ENCODE data around the gene OR5B3.

Gene OR5B3

DNA sequence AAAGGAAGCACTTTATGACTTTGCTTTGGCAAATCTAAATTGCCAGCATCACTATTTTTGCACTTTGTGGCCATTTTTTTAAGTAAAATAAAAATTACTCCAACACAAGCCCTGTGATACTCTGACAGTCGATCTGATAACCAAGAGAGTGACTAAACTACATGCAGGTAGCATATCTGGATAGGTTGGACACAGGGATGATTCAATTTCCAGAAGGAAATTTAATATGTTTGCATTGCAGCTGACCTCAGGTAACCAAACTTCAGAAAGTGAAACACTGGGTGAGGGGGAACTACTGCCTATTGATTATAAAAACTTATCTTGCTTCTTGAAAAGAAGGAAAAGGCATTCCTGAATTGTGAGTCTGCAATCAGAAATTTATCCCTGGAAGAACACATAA lies 13.9 kb downstream of the OR5B3 start:
- Histone ChIP-seq H3K36me3 (no peaks in the 10 kb centered on the region), H3K4me3 (ENCODE audit: low read depth, low read length) (no peak overlapping the region), H3K27me3 (no peaks in the 10 kb centered on the region), H3K9me3 (no peaks in the 10 kb centered on the region), H3K4me1 (no peaks in the 10 kb centered on the region)
- DNase-seq, result no peak
- TF ChIP-seq, protein P1, sequence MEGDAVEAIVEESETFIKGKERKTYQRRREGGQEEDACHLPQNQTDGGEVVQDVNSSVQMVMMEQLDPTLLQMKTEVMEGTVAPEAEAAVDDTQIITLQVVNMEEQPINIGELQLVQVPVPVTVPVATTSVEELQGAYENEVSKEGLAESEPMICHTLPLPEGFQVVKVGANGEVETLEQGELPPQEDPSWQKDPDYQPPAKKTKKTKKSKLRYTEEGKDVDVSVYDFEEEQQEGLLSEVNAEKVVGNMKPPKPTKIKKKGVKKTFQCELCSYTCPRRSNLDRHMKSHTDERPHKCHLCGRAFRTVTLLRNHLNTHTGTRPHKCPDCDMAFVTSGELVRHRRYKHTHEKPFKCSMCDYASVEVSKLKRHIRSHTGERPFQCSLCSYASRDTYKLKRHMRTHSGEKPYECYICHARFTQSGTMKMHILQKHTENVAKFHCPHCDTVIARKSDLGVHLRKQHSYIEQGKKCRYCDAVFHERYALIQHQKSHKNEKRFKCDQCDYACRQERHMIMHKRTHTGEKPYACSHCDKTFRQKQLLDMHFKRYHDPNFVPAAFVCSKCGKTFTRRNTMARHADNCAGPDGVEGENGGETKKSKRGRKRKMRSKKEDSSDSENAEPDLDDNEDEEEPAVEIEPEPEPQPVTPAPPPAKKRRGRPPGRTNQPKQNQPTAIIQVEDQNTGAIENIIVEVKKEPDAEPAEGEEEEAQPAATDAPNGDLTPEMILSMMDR (IDR thresholded peaks at IDR 0.05; ENCODE audit: low read depth, low read length), result no peak

DNA sequence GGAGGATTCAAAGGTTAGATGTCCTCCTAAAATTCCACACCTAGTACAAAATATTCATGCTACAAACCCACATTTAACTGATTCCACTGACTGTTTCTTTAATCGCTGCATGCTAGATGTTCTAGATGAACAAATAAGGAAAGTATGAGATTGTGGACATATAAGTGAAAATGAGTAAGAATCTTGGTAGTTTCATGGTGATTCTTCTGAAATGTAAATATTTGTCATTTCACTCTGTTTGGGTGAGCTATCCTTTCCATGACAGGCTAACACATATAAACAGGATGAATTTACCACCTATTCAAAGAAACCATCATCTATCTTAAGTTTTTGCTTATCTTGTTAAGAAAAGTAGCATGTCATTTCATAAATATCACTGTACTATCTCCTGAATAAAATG lies 14.8 kb downstream of the OR5B3 start:
- DNase-seq, result no peak
- Histone ChIP-seq H3K27me3 (no peaks in the 10 kb centered on the region), H3K4me1 (no peaks in the 10 kb centered on the region), H3K36me3 (no peaks in the 10 kb centered on the region), H3K9me3 (no peaks in the 10 kb centered on the region), H3K4me3 (ENCODE audit: low read depth, low read length) (no peak overlapping the region)
- TF ChIP-seq, protein P1 (IDR thresholded peaks at IDR 0.05; ENCODE audit: low read depth, low read length), result no peak

DNA sequence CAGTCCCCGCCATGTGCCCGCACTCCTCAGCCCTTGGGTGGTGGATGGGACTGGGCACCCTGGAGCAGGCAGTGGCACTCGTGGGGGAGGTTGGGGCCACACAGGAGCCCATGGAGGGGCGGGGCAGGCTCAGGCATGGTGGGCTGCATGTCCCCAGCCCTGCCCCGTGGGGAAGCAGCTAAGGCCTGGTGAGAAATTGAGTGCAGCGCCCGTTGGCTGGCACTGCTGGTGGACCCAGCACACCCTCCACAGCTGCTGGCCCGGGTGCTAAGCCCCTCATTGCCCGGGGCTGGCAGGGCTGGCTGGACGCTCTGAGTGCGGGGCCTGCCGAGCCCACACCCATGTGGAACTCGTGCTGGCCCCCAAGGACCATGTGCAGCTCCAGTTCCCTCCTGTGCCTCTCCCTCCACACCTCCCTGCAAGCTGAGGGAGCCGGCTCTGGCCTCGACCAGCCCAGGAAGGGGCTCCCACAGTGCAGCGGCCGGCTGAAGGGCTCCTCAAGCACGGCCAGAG lies 16.1 kb downstream of the OR5B3 start:
- Histone ChIP-seq H3K9me3 (no peaks in the 10 kb centered on the region), H3K4me1 (no peaks in the 10 kb centered on the region), H3K36me3 (no peaks in the 10 kb centered on the region), H3K4me3 (ENCODE audit: low read depth, low read length) (no peak overlapping the region), H3K27me3 (no peaks in the 10 kb centered on the region)
- TF ChIP-seq, protein P1 (IDR thresholded peaks at IDR 0.05; ENCODE audit: low read depth, low read length), result no peak
- DNase-seq, result no peak

DNA sequence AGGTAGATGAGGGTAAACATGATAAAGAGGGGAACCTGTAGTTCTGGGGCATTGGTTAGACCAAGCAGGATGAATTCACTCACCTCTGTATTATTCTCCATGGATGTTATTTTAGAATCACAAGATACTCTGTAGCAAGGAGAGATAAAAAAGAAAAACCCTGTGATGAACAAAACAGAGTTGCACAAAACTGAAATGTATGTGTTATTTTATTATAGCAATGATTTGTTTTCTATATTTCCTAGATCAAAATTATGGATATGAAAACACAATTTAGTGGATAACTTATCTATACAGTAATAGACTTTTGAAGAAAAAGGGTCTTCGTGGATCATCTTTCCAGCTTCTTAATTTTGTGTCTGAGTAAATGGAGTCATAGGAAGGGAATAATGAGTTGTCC lies 47.7 kb downstream of the OR5B3 start, which contains the start of gene OR5B17:
Gene OR5B17 (minus strand): TSS at position 101 of the 400 bp plus-strand sequence. CDS start 0 bp downstream, at position 101.
- DNase-seq, result no peak
- no peaks in the 10 kb centered on the region for H3K4me1 ChIP-seq
- no peaks in the 10 kb centered on the region for H3K27me3 ChIP-seq
- no peak within 1 kb of the TSS for H3K4me3 ChIP-seq (ENCODE audit: low read depth, low read length)
- no peaks in the 10 kb centered on the region for H3K36me3 ChIP-seq
- no peaks in the 10 kb centered on the region for H3K9me3 ChIP-seq
- TF ChIP-seq, protein P1 (IDR thresholded peaks at IDR 0.05; ENCODE audit: low read depth, low read length), result no peak

DNA sequence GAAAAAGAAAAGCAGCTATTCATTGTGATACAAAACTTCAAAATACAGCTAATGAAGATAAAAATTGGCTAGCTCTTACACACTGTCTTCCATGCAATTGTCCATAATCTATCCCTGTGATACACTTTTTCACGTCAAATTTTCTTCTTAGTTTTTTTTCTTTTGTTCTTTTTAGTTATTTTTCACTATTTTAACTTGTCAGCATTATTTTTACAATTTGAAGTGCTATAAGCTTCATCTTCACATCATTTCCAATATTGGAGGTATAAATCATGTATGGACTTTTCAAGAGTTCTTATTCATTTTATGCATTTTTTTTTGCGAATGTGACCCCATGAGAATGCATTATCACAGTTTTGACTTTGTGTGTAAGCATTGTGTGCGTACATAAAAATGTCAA lies 51.9 kb downstream of the OR5B3 start:
- TF ChIP-seq, protein P1 (IDR thresholded peaks at IDR 0.05; ENCODE audit: low read depth, low read length), result no peak
- Histone ChIP-seq H3K9me3 (no peaks in the 10 kb centered on the region), H3K36me3 (no peaks in the 10 kb centered on the region), H3K4me1 (no peaks in the 10 kb centered on the region), H3K27me3 (no peaks in the 10 kb centered on the region), H3K4me3 (ENCODE audit: low read depth, low read length) (no peak overlapping the region)
- DNase-seq, result no peak
